GM20431 (cell line): ENCODE measurements around the gene NECAB3.
"Not testable (repeated sequence)": the region's sequence is repeated elsewhere in the genome, so short reads cannot be mapped to it uniquely, and the experiment has no call there.

Experiments
- in situ Hi-C: fragments of 300-500 bp; cut with MseI, MboI; formaldehyde crosslinking; loops from one replicate; pipeline ENCODE4 v1.15.0; 2020; ENCODE audit warnings: low sequenced_read_pairs; ENCODE audit not compliant: unreplicated experiment

Gene NECAB3

DNA sequence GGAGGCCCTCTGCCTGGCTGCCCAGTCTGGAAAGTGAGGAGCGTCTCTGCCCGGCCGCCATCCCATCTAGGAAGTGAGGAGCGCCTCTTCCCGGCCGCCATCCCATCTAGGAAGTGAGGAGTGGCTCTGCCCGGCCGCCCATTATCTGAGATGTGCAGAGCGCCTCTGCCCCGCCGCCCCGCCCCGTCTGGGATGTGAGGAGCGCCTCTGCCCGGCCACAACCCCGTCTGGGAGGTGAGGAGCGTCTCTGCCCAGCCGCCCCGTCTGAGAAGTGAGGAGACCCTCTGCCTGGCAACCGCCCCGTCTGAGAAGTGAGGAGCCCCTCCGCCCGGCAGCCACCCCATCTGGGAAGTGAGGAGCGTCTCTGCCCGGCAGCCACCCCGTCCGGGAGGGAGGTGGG, 24.7 kb upstream of the NECAB3 start:
- in situ Hi-C loops, result not testable (repeated sequence)

- in situ Hi-C loops, result no loop called here
Measured at GRCh38 chr20:33697129-33697528, 22.9 kb upstream of the NECAB3 start.

- in situ Hi-C loops, result no loop called here
Measured at GRCh38 chr20:33696448-33696847, 22.2 kb upstream of the NECAB3 start.

DNA sequence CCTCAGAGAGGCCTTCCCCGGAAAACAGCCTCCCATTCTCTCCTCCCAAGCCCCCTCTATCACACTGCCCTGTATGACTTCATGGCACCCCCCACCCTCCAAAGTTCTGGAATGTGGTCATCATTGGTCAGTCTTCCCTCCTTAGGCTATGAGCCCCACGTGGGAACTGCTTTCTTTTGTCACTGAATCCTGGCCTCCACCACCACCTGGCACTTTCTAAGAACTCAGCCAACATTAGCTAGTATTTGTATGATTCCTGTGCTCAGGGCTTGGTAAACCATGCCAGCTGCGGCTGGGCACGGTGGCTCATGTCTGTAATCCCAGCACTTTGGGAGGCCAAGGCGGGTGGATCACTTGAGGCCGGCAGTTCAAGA, 20.4 kb upstream of the NECAB3 start:
- in situ Hi-C loops, result no loop called here

GRCh38 chr20:33693741-33694638, 19.8 kb upstream of the NECAB3 start:
- in situ Hi-C loops, result no loop called here

- in situ Hi-C loops, result no loop called here
Measured at GRCh38 chr20:33693289-33693688, 19.1 kb upstream of the NECAB3 start.

- in situ Hi-C loops, result no loop called here
Measured at GRCh38 chr20:33689973-33690372, 15.7 kb upstream of the NECAB3 start.

- in situ Hi-C loops, result no loop called here
Measured at GRCh38 chr20:33689493-33689892, 15.3 kb upstream of the NECAB3 start.

- in situ Hi-C loops, result no loop called here
Measured at GRCh38 chr20:33688938-33689424, 14.8 kb upstream of the NECAB3 start.

GRCh38 chr20:33687993-33688937, 14.0 kb upstream of the NECAB3 start:
- in situ Hi-C loops, result no loop called here

DNA sequence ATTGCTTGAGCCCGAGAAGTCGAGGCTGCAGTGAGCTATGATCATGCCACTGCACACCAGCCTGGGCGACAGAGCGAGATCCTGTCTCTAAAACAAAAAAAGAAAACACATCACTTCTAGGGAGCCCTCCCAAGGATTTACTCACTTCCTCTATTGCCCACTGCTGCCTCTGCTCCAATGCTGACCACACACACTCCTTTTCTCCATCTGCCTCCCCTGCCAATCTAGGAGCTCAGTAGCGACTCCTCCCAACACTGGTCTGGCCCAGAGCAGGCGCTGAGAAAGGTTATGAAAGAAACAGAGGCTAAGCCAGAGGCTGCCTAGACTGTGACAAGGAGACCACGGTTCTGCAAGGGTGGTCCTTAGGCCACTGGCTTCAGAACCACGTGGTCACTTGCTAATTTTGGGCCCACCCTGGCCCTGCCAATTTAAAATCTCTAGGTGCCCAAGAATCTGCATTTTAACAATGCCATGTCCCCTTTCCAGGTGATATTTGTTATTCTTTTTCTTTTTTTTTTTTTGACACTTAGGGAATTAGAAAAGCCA, 13.2 kb upstream of the NECAB3 start:
- in situ Hi-C loops, result no loop called here

DNA sequence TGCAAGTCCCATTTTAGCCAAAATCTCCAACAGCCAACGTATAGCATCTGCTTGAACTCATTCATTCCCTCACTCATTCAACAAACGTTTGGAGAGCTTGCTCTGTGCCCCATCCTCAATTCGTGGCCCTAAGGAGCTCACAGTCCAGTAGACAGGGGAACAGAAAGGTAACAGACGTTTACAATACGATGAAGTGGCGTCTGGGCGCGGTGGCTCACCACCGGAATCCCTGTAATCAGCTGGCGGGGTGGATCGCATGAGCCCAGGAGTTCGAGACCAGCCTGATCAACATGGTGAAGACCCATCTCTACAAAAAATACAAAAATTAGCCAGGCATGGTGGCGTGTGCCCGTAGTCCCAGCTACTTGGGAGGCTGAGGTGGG, 12.7 kb upstream of the NECAB3 start:
- in situ Hi-C loops, result no loop called here

- in situ Hi-C loops, result no loop called here
Measured at GRCh38 chr20:33686100-33686983, 12.1 kb upstream of the NECAB3 start, which contains the start of gene E2F1. Gene E2F1, minus strand, starts transcription at chr20:33686385. Its CDS starts 121 bp downstream, at chr20:33686264.

DNA sequence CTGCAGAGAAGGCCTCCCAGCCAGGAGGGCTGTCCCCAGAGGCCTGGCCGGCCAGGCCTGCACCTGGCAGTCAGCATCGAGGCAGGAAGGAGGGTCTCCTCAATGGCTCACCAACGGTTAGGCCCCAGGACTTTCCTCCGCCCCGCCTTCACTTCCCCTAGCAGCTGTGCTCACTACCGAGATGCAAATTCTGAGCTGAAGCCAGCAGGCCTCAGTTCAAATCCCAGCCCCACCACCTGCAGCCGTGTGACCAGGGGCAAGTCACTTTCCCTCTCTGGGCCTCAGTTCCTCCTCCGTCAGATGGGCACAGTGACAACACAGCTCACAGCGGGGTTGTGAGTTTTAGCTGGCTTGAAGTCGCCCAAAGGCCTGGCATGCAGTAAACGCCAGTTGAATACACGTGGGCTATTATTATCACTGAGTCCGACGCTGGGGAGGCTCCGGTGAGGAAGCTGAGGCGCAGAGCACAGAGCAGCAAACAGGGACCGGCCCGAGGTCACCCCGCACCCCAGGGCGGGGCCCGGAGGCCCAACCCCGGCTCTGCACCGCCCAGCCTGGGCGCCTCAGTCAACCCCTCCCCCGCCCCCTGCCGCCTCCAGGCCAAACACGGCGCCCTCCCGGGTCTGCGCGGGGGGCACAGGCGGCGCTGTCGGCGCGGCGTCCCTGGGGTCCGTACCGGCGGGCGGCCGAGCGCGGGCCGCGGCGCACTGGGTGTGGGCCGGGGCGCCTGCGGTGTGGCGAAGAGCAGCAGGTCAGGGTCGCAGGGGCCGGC, 11.3 kb upstream of the NECAB3 start:
- in situ Hi-C loops, result no loop called here

DNA sequence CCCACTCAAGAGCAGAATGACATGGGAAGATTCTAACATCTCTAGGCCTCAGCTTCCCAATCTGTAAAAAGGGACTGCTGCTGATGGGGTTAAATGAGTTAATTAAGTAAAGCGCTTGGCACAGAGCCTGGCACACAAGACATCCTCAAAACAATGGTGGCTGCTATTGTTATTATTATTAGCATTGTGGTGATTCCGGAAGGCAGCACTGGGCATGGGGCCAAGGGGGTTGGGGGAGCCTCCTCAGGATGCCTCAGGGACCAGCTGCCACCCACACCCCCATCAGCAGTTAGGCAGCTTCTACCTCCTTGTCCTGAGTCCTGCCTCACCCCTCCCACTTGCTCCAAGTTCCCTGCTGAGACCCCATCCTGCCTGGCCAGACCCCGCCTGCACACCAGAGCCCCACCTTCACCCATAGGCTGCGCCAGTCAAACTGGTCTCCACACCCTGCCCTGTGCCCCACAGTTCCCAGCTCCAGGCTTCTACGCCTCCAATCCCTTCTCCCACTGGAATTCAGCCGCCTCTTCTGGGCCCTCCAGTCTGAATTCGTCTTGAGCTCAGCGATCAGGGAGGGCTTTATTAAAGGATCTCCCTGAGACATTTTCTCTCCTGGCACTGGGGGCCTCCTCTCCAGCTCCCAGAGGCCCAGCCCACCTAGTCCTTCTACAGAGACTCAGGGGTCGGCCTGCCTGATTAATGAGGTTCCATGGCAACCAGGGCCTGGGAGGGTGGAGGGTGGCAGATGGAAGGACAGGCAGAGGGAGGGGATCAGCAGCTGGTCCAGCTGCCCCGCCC, 10.5 kb upstream of the NECAB3 start:
- in situ Hi-C loops, result no loop called here

- in situ Hi-C loops, result no loop called here
Measured at GRCh38 chr20:33681728-33682353, 7.6 kb upstream of the NECAB3 start.

- in situ Hi-C loops, result no loop called here
Measured at GRCh38 chr20:33681288-33681687, 7.1 kb upstream of the NECAB3 start.

DNA sequence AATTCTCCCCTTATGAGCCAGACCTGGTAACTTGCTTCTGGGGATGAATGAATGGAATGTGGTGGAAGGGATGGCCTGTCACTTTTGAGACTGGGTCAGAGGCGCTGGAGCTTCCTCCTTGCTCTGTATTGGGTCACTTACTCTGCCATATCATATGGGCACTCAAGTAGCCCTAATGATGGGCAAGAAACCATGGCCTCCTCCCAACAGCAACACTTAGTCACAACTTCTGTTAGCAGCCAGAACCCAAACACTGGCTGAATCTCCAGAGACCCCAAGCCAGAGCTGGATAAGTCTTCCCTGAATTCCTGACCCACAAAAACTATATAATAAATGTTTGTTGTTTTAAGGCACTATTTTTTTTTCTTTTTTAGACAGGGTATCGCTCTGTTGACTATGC, 6.5 kb upstream of the NECAB3 start:
- in situ Hi-C loops, result no loop called here
